HepG2 (cell line): ENCODE data around the gene SLC13A1. TPM values are rescaled to one million over a fixed set of nuclear protein-coding genes. Genes with fewer than 3 reads are reported as not detected.

ENCODE experiments used
- ATAC-seq: fragments of 200-7000 bp; cut with Tn5 transposase; 3 replicates; pipeline ENCODE4 v1.9.1; 2020; ENCODE audit warnings: mild to moderate bottlenecking, moderate library complexity
- BruUV-seq: library from RNA; stranded (reverse); fragments of 400-500 nt; replicated peaks from 2 replicates; lab custom pipeline; 2021; lab: Mats Ljungman, UMichigan
- CTCF ChIA-PET: fragments of 300-600 bp; formaldehyde crosslinking; extraction: SDS; loops from one replicate; lab custom pipeline; 2021; ENCODE audit warnings: low total read pairs, inconsistent platforms, low intra/inter-chr PET ratio; lab: Yijun Ruan, JAX
- POLR2A ChIA-PET: fragments of 350-600 bp; sonication (Branson Sonifier 250); formaldehyde crosslinking; loops from one replicate; lab custom pipeline; 2020; ENCODE audit warnings: antibody characterized with exemption, inconsistent platforms; lab: Yijun Ruan, JAX
- DNase-seq: peaks from one replicate; pipeline ENCODE4 v3.0.0-alpha.2; 2015; ENCODE audit warnings: low spot score
- FAIRE-seq: peaks from 3 replicates; lab custom pipeline; 2011; peaks lifted over from hg19 to GRCh38; lab: Jason Lieb, UNC
- H2AFZ ChIP-seq: one replicate; pipeline ENCODE4 v1.6.1; 2011; ENCODE audit warnings: low read length, inconsistent platforms
- H3K27ac ChIP-seq: fragments of 300-600 bp; 3 replicates; pipeline ENCODE4 v1.8.0; 2011; ENCODE audit warnings: mixed run types, mild to moderate bottlenecking, mixed read lengths, low read length, inconsistent platforms; ENCODE audit not compliant: insufficient read depth; ENCODE audit errors: extremely low read length
- H3K27me3 ChIP-seq, 2 experiments: fragments of 200-600 bp in 1 of 2; 2 replicates in 1 of 2; 3 replicates in 1 of 2; pipeline versions ENCODE4 v1.6.0 to v1.8.0; 2011; ENCODE audit warnings: low read length in 2 of 2, mild to moderate bottlenecking in 2 of 2, moderate library complexity in 2 of 2, inconsistent platforms in 1 of 2; ENCODE audit not compliant: insufficient read depth in 2 of 2, control insufficient read depth in 1 of 2
- H3K36me3 ChIP-seq, 2 experiments: fragments of 200-600 bp in 1 of 2; replicated peaks in 1 of 2; 2 replicates in 1 of 2; 3 replicates in 1 of 2; pipeline versions ENCODE4 v1.5.1 to v1.8.0; 2011; ENCODE audit warnings: low read length in 2 of 2, inconsistent platforms in 1 of 2; ENCODE audit not compliant: insufficient read depth in 2 of 2, control insufficient read depth in 1 of 2
- H3K4me1 ChIP-seq: 2 replicates; pipeline ENCODE4 v1.5.1; 2012; ENCODE audit warnings: low read length, inconsistent platforms; ENCODE audit not compliant: insufficient read depth
- H3K4me2 ChIP-seq: 2 replicates; pipeline ENCODE4 v1.6.0; 2011; ENCODE audit warnings: low read depth, low read length, inconsistent platforms
- H3K4me3 ChIP-seq, 3 experiments: fragments of 200-600 bp in 1 of 3; sonication (generic), shearing (Covaris generic) in 1 of 3; replicated peaks in 1 of 3; 2 replicates each; pipeline ENCODE4 v1.5.1; 2011 to 2016; ENCODE audit warnings: low read length in 3 of 3, inconsistent platforms in 2 of 3, low read depth in 2 of 3, mild to moderate bottlenecking in 2 of 3, control low read depth in 1 of 3, mixed read lengths in 1 of 3; ENCODE audit not compliant: insufficient read depth in 1 of 3
- H3K79me2 ChIP-seq: one replicate; pipeline ENCODE4 v1.6.1; 2011; ENCODE audit warnings: low read length, inconsistent platforms; ENCODE audit not compliant: insufficient read depth
- H3K9ac ChIP-seq: 2 replicates; pipeline ENCODE4 v1.6.0; 2011; ENCODE audit warnings: mild to moderate bottlenecking, low read depth, low read length, inconsistent platforms; ENCODE audit not compliant: insufficient read depth
- H3K9me3 ChIP-seq: 2 replicates; pipeline ENCODE4 v1.5.1; 2012; ENCODE audit warnings: mild to moderate bottlenecking, low read length
- H4K20me1 ChIP-seq: 2 replicates; pipeline ENCODE4 v1.6.0; 2011; ENCODE audit warnings: inconsistent platforms, mild to moderate bottlenecking, low read length, moderate library complexity; ENCODE audit not compliant: insufficient read depth
- FOXO1 ChIP-seq: sonication (generic); formaldehyde crosslinking; IDR thresholded peaks from 2 replicates; pipeline ENCODE4 v1.4.0; 2020; ENCODE audit warnings: missing genetic modification reagents
- KLF12 ChIP-seq: sonication (generic); formaldehyde crosslinking; IDR thresholded peaks from 2 replicates; pipeline ENCODE4 v1.4.0; 2020; ENCODE audit warnings: missing genetic modification reagents, borderline replicate concordance
- NFYB ChIP-seq: sonication (generic); formaldehyde crosslinking; IDR thresholded peaks from 2 replicates; pipeline ENCODE4 v1.4.0; 2020; ENCODE audit warnings: missing genetic modification reagents
- RBM22 ChIP-seq: fragments of 200-400 bp; formaldehyde crosslinking; optimal IDR thresholded peaks from 2 replicates; pipeline ENCODE3; 2017; ENCODE audit warnings: mild to moderate bottlenecking, low read length, moderate library complexity
- ZBTB40 ChIP-seq, 2 experiments: fragments of 450-650 bp in 1 of 2; sonication (generic) in 1 of 2; formaldehyde crosslinking in 1 of 2; IDR thresholded peaks; 2 replicates each; pipeline versions ENCODE4 v1.6.1 to v1.8.0; 2016 to 2022; ENCODE audit warnings: antibody characterized with exemption in 1 of 2, mild to moderate bottlenecking in 1 of 2, missing genetic modification reagents in 1 of 2
- WGBS: methylation state at CpG from one replicate; pipeline ENCODE4 v1.1.6; 2017; ENCODE audit warnings: low lambda C conversion rate; 5-methylcytosine and 5-hydroxymethylcytosine counted together
- in situ Hi-C: cut with HindIII; loops from 2 replicates; pipeline ENCODE4 v1.10.0; 2017; ENCODE audit warnings: low pct_unique_long_range_greater_than_20kb; ENCODE audit not compliant: extremely low pct_ligation_motif_present
- intact Hi-C: fragments of 100-400 bp; cut with micrococcal nuclease; formaldehyde crosslinking; loops from one replicate; pipeline ENCODE4 v1.10.0; 2022; ENCODE audit not compliant: unreplicated experiment
- polyA plus RNA-seq, 8 experiments: library from polyadenylated mRNA; depleted of rRNA in 3 of 8; stranded (reverse) in 7 of 8; unstranded in 1 of 8; fragments of >200 nt; fragmentation: Illumina TruSeq in 4 of 8; extraction: Trizol in 4 of 8; gene quantifications; 2 replicates each; pipeline versions ENCODE4 v1.2.1 to v1.2.3, GENCODE V29; 2011 to 2016; ENCODE audit warnings: low read depth in 4 of 8, missing spikeins in 1 of 8, mixed read lengths in 1 of 8; ENCODE audit not compliant: insufficient read depth in 1 of 8
- total RNA-seq, 5 experiments: library from RNA; depleted of rRNA; stranded (reverse); fragments of >200 nt; fragmentation: Illumina TruSeq; extraction: Trizol; gene quantifications; 2 replicates each; pipeline ENCODE4 v1.2.3, GENCODE V29; 2016; ENCODE audit warnings: low read depth in 1 of 5
- TF ChIP-seq, protein P1 (sequence below): sonication (generic); formaldehyde crosslinking; IDR thresholded peaks from 2 replicates; pipeline ENCODE4 v1.8.0; 2022; ENCODE audit warnings: mild to moderate bottlenecking, missing genetic modification reagents; ENCODE audit not compliant: insufficient replicate concordance
- TF ChIP-seq, protein P2 (sequence below): sonication (generic); formaldehyde crosslinking; IDR thresholded peaks from 2 replicates; pipeline ENCODE4 v1.4.0; 2020; ENCODE audit warnings: missing genetic modification reagents, borderline replicate concordance
- TF ChIP-seq, protein P3 (sequence below): sonication (generic); formaldehyde crosslinking; IDR thresholded peaks from 2 replicates; pipeline ENCODE4 v1.4.0; 2020; ENCODE audit warnings: missing genetic modification reagents

SLC13A1 gene
- total and polyA plus RNA-seq, 2 of the 13 experiments (the other 11 are each of a cell fraction or from before 2014, with no cell fraction given): not detected

DNA sequence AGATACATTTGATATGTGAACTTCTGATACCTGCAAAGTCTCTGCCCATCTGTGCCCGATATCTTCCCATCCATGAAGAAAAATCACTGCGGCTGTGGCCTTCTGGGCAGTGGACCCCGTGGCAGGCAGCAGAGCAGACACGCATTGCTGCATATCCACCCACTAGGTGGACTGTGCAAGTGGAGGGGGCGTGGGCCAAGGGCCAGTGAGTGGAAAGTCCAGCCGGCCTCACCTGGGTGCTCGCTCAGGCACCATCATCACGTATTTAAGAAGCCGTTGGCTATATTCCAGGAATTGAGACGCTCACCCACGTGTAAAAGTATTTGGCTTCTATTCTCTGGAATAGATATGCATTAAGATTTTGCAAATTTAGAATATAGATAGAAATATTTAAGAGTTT lies 30.8 kb upstream of the SLC13A1 start:
- ChIA-PET POLR2A (no interaction called here), CTCF (no interaction called here)
- FAIRE-seq (no peak), ATAC-seq (no peak), DNase-seq (no peak)
- H3K36me3 ChIP-seq: no peaks in the 10 kb centered on the region
- no peak overlapping the region for H3K4me3 ChIP-seq
- no peaks in the 10 kb centered on the region for H3K79me2 ChIP-seq
- H2AFZ ChIP-seq: no peak overlapping the region
- no TSS peak for BruUV-seq
- no peak overlapping the region for H3K4me2 ChIP-seq
- WGBS: 10% methylated on average over 9 of the region's 11 CpGs
- no peaks in the 10 kb centered on the region for H3K4me1 ChIP-seq
- no peaks in the 10 kb centered on the region for H3K27me3 ChIP-seq
- no peak overlapping the region for H3K9ac ChIP-seq
- H3K9me3 ChIP-seq: no peaks in the 10 kb centered on the region
- intact Hi-C loops (no loop called here), in situ Hi-C loops (no loop called here)
- H4K20me1 ChIP-seq: no peaks in the 10 kb centered on the region
- H3K27ac ChIP-seq: no peak overlapping the region
- TF ChIP-seq, protein P1, sequence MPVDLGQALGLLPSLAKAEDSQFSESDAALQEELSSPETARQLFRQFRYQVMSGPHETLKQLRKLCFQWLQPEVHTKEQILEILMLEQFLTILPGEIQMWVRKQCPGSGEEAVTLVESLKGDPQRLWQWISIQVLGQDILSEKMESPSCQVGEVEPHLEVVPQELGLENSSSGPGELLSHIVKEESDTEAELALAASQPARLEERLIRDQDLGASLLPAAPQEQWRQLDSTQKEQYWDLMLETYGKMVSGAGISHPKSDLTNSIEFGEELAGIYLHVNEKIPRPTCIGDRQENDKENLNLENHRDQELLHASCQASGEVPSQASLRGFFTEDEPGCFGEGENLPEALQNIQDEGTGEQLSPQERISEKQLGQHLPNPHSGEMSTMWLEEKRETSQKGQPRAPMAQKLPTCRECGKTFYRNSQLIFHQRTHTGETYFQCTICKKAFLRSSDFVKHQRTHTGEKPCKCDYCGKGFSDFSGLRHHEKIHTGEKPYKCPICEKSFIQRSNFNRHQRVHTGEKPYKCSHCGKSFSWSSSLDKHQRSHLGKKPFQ: no peak
- TF ChIP-seq ZBTB40 (IDR thresholded peaks at IDR 0.05) (no peak), ZBTB40 (CRISPR knock-in tag; IDR thresholded peaks at IDR 0.05) (no peak), FOXO1 (CRISPR knock-in tag) (no peak), KLF12 (CRISPR knock-in tag) (no peak), RBM22 (no peak), NFYB (CRISPR knock-in tag) (no peak)
- TF ChIP-seq, protein P2, sequence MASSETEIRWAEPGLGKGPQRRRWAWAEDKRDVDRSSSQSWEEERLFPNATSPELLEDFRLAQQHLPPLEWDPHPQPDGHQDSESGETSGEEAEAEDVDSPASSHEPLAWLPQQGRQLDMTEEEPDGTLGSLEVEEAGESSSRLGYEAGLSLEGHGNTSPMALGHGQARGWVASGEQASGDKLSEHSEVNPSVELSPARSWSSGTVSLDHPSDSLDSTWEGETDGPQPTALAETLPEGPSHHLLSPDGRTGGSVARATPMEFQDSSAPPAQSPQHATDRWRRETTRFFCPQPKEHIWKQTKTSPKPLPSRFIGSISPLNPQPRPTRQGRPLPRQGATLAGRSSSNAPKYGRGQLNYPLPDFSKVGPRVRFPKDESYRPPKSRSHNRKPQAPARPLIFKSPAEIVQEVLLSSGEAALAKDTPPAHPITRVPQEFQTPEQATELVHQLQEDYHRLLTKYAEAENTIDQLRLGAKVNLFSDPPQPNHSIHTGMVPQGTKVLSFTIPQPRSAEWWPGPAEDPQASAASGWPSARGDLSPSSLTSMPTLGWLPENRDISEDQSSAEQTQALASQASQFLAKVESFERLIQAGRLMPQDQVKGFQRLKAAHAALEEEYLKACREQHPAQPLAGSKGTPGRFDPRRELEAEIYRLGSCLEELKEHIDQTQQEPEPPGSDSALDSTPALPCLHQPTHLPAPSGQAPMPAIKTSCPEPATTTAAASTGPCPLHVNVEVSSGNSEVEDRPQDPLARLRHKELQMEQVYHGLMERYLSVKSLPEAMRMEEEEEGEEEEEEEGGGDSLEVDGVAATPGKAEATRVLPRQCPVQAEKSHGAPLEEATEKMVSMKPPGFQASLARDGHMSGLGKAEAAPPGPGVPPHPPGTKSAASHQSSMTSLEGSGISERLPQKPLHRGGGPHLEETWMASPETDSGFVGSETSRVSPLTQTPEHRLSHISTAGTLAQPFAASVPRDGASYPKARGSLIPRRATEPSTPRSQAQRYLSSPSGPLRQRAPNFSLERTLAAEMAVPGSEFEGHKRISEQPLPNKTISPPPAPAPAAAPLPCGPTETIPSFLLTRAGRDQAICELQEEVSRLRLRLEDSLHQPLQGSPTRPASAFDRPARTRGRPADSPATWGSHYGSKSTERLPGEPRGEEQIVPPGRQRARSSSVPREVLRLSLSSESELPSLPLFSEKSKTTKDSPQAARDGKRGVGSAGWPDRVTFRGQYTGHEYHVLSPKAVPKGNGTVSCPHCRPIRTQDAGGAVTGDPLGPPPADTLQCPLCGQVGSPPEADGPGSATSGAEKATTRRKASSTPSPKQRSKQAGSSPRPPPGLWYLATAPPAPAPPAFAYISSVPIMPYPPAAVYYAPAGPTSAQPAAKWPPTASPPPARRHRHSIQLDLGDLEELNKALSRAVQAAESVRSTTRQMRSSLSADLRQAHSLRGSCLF (CRISPR knock-in tag): no peak
- TF ChIP-seq, protein P3, sequence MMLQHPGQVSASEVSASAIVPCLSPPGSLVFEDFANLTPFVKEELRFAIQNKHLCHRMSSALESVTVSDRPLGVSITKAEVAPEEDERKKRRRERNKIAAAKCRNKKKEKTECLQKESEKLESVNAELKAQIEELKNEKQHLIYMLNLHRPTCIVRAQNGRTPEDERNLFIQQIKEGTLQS (CRISPR knock-in tag): no peak
